Measurements from ENCODE around the gene SMIM35.

Gene SMIM35

GRCh38 chr11:118078911-118079411 is 7.8 kb downstream of the SMIM35 start:
- H3K9me3 ChIP-seq (ENCODE audit: low read length), result no peaks in the 10 kb centered on the region
- no peaks in the 10 kb centered on the region for H3K9me2 ChIP-seq (ENCODE audit: low read depth, low read length)
- no peak overlapping the region for H3K27ac ChIP-seq (ENCODE audit: low read depth, low read length, poor library complexity, severe bottlenecking)
- no peaks in the 10 kb centered on the region for H4K20me1 ChIP-seq (ENCODE audit: insufficient read depth, low read length)
- H3K79me2 ChIP-seq (ENCODE audit: insufficient read depth, low read length), result no peaks in the 10 kb centered on the region
- no peaks in the 10 kb centered on the region for H3F3A ChIP-seq (ENCODE audit: insufficient read depth, low read length)
- H2AFZ ChIP-seq (ENCODE audit: low read length), result no peak overlapping the region
- H3K4me1 ChIP-seq (ENCODE audit: insufficient read depth, low read length, severe bottlenecking), result no peaks in the 10 kb centered on the region
- no peaks in the 10 kb centered on the region for H3K36me3 ChIP-seq (ENCODE audit: insufficient read depth, low read length)
- no peak overlapping the region for H3K4me3 ChIP-seq (ENCODE audit: low read depth, low read length, poor library complexity, severe bottlenecking)
- H3K27me3 ChIP-seq (ENCODE audit: insufficient read depth, low read length), result no peaks in the 10 kb centered on the region
- no peak overlapping the region for H3K4me2 ChIP-seq (ENCODE audit: low read length)
- TF ChIP-seq CTCF (IDR thresholded peaks at IDR 0.05; ENCODE audit: low read length) (no peak), EZH2 (IDR thresholded peaks at IDR 0.05; ENCODE audit: borderline replicate concordance, low read length) (no peak)
- no peak overlapping the region for H3K9ac ChIP-seq (ENCODE audit: low read length)

GRCh38 chr11:118076754-118077281 is 9.9 kb downstream of the SMIM35 start, which contains the start of gene TMPRSS4:
Gene TMPRSS4 (plus strand): TSS chr11:118077078. CDS start chr11:118077303, 225 bp downstream.
- TF ChIP-seq CTCF (IDR thresholded peaks at IDR 0.05; ENCODE audit: low read length), result no peak
- no peak for TF ChIP-seq EZH2 (IDR thresholded peaks at IDR 0.05; ENCODE audit: borderline replicate concordance, low read length)
- Histone ChIP-seq H2AFZ (ENCODE audit: low read length) (no peak within 1 kb of the TSS), H4K20me1 (ENCODE audit: insufficient read depth, low read length) (no peaks in the 10 kb centered on the region), H3K9me3 (ENCODE audit: low read length) (no peaks in the 10 kb centered on the region), H3K9me2 (ENCODE audit: low read depth, low read length) (no peaks in the 10 kb centered on the region), H3K36me3 (ENCODE audit: insufficient read depth, low read length) (no peaks in the 10 kb centered on the region), H3K4me3 (ENCODE audit: low read depth, low read length, poor library complexity, severe bottlenecking) (no peak within 1 kb of the TSS), H3K27me3 (ENCODE audit: insufficient read depth, low read length) (no peaks in the 10 kb centered on the region), H3K79me2 (ENCODE audit: insufficient read depth, low read length) (no peaks in the 10 kb centered on the region), H3F3A (ENCODE audit: insufficient read depth, low read length) (no peaks in the 10 kb centered on the region), H3K4me1 (ENCODE audit: insufficient read depth, low read length, severe bottlenecking) (no peaks in the 10 kb centered on the region), H3K27ac (ENCODE audit: low read depth, low read length, poor library complexity, severe bottlenecking) (no peak within 1 kb of the TSS), H3K9ac (ENCODE audit: low read length) (no peak within 1 kb of the TSS), H3K4me2 (ENCODE audit: low read length) (no peak within 1 kb of the TSS)

GRCh38 chr11:118074785-118075184 is 12.0 kb downstream of the SMIM35 start:
- Histone ChIP-seq H3K9ac (ENCODE audit: low read length) (no peak overlapping the region), H3K4me2 (ENCODE audit: low read length) (no peak overlapping the region), H3K79me2 (ENCODE audit: insufficient read depth, low read length) (no peaks in the 10 kb centered on the region), H3F3A (ENCODE audit: insufficient read depth, low read length) (no peaks in the 10 kb centered on the region), H3K36me3 (ENCODE audit: insufficient read depth, low read length) (no peaks in the 10 kb centered on the region), H3K27ac (ENCODE audit: low read depth, low read length, poor library complexity, severe bottlenecking) (no peak overlapping the region), H3K9me2 (ENCODE audit: low read depth, low read length) (no peaks in the 10 kb centered on the region), H3K9me3 (ENCODE audit: low read length) (no peaks in the 10 kb centered on the region), H3K27me3 (ENCODE audit: insufficient read depth, low read length) (no peaks in the 10 kb centered on the region), H3K4me3 (ENCODE audit: low read depth, low read length, poor library complexity, severe bottlenecking) (no peak overlapping the region), H2AFZ (ENCODE audit: low read length) (no peak overlapping the region), H3K4me1 (ENCODE audit: insufficient read depth, low read length, severe bottlenecking) (no peaks in the 10 kb centered on the region), H4K20me1 (ENCODE audit: insufficient read depth, low read length) (no peaks in the 10 kb centered on the region)
- TF ChIP-seq EZH2 (IDR thresholded peaks at IDR 0.05; ENCODE audit: borderline replicate concordance, low read length), result no peak
- TF ChIP-seq CTCF (IDR thresholded peaks at IDR 0.05; ENCODE audit: low read length), result no peak
